H1 (cell line): ENCODE results near the gene OR2V2. TPM values are rescaled to one million over a fixed set of nuclear protein-coding genes. Genes with fewer than 3 reads are reported as not detected.

Experiments
- CTCF ChIA-PET: fragments of 300-600 bp; sonication (Branson Sonifier 250); formaldehyde crosslinking; loops from one replicate; lab custom pipeline; 2021; ENCODE audit not compliant: partially characterized antibody; lab: Charles Lee
- POLR2A ChIA-PET: fragments of 300-600 bp; sonication (Branson Sonifier 250); formaldehyde crosslinking; loops from one replicate; lab custom pipeline; 2021; ENCODE audit warnings: inconsistent platforms; ENCODE audit not compliant: partially characterized antibody; lab: Charles Lee
- DNase-seq, 2 experiments: peaks; one replicate each; pipeline versions ENCODE4 v3.0.0 to v3.0.0-alpha.2; 2010 to 2022; ENCODE audit warnings: low spot score in 2 of 2, low read depth in 1 of 2, mixed read lengths in 1 of 2
- FAIRE-seq: peaks from 2 replicates; lab custom pipeline; 2011; peaks lifted over from hg19 to GRCh38; lab: Jason Lieb, UNC
- H2AFZ ChIP-seq: 2 replicates; pipeline ENCODE4 v1.8.1; 2012; ENCODE audit warnings: low read length, inconsistent platforms
- H2AK5ac ChIP-seq: 2 replicates; pipeline ENCODE4 v1.6.1; 2013; ENCODE audit warnings: low read depth, low read length
- H2BK120ac ChIP-seq: replicated peaks from 2 replicates; pipeline ENCODE3; 2013; ENCODE audit warnings: low read depth, low read length, inconsistent platforms
- H2BK12ac ChIP-seq: 2 replicates; pipeline ENCODE4 v1.6.1; 2013; ENCODE audit warnings: low read depth, low read length
- H2BK15ac ChIP-seq: 2 replicates; pipeline ENCODE4 v1.6.1; 2013; ENCODE audit warnings: low read length
- H2BK20ac ChIP-seq: 2 replicates; pipeline ENCODE4 v1.6.1; 2013; ENCODE audit warnings: low read length
- H2BK5ac ChIP-seq: 2 replicates; pipeline ENCODE4 v1.6.1; 2013; ENCODE audit warnings: low read depth, low read length
- H3K14ac ChIP-seq: 2 replicates; pipeline ENCODE4 v1.6.1; 2013; ENCODE audit warnings: inconsistent platforms; ENCODE audit not compliant: insufficient read length
- H3K18ac ChIP-seq: 2 replicates; pipeline ENCODE4 v1.6.1; 2013; ENCODE audit warnings: low read length; ENCODE audit errors: extremely low read depth
- H3K23ac ChIP-seq: 2 replicates; pipeline ENCODE4 v1.6.1; 2013; ENCODE audit warnings: inconsistent platforms; ENCODE audit not compliant: insufficient read length
- H3K23me2 ChIP-seq: 2 replicates; pipeline ENCODE4 v1.6.1; 2013; ENCODE audit warnings: low read depth, low read length
- H3K27ac ChIP-seq: 2 replicates; pipeline ENCODE4 v1.6.1; 2011; ENCODE audit warnings: low read depth, low read length, inconsistent platforms
- H3K27me3 ChIP-seq, 4 experiments: replicated peaks in 1 of 4; 1 replicate in 1 of 4; 2 replicates in 3 of 4; pipeline versions ENCODE4 v1.6.1 to v1.8.1; 2011 to 2013; ENCODE audit warnings: low read length in 3 of 4, mild to moderate bottlenecking in 3 of 4, inconsistent platforms in 2 of 4, mixed read lengths in 2 of 4, moderate library complexity in 1 of 4; ENCODE audit not compliant: control insufficient read depth in 3 of 4, insufficient read depth in 3 of 4; ENCODE audit errors: extremely low read depth in 1 of 4
- H3K36me3 ChIP-seq, 4 experiments: 2 replicates each; pipeline versions ENCODE4 v1.6.1 to v1.8.1; 2011 to 2013; ENCODE audit warnings: mild to moderate bottlenecking in 4 of 4, low read length in 3 of 4, moderate library complexity in 2 of 4, control low read depth in 1 of 4, inconsistent platforms in 1 of 4; ENCODE audit not compliant: insufficient read depth in 4 of 4, control insufficient read depth in 2 of 4
- H3K4ac ChIP-seq: replicated peaks from 2 replicates; pipeline ENCODE3; 2013; ENCODE audit warnings: low read length, low read depth, mixed read lengths, inconsistent platforms; ENCODE audit not compliant: insufficient read length
- H3K4me1 ChIP-seq, 4 experiments: replicated peaks in 1 of 4; 1 replicate in 1 of 4; 2 replicates in 3 of 4; pipeline versions ENCODE4 v1.6.1 to v1.8.1; 2011 to 2013; ENCODE audit warnings: low read length in 3 of 4, inconsistent platforms in 2 of 4, mixed read lengths in 1 of 4; ENCODE audit not compliant: insufficient read depth in 4 of 4, control insufficient read depth in 3 of 4
- H3K4me2 ChIP-seq, 2 experiments: 2 replicates each; pipeline versions ENCODE4 v1.6.1 to v1.8.1; 2011 to 2013; ENCODE audit warnings: low read depth in 2 of 2, low read length in 2 of 2, control low read depth in 1 of 2, inconsistent platforms in 1 of 2, mild to moderate bottlenecking in 1 of 2; ENCODE audit not compliant: insufficient read depth in 1 of 2
- H3K4me3 ChIP-seq, 4 experiments: fragments of 200-600, 300-600 bp in 1 of 4; sonication (generic), shearing (Covaris generic), sonication (Bioruptor Twin) in 1 of 4; 2 replicates each; pipeline versions ENCODE4 v1.5.1 to v1.8.1; 2011 to 2016; ENCODE audit warnings: low read length in 4 of 4, low read depth in 3 of 4, control low read depth in 2 of 4, inconsistent platforms in 2 of 4, mild to moderate bottlenecking in 2 of 4, mixed read lengths in 1 of 4, moderate library complexity in 1 of 4; ENCODE audit not compliant: insufficient read depth in 2 of 4; ENCODE audit errors: extremely low read depth in 1 of 4
- H3K56ac ChIP-seq: replicated peaks from 2 replicates; pipeline ENCODE3; 2013; ENCODE audit warnings: low read depth, mild to moderate bottlenecking, mixed read lengths, low read length, inconsistent platforms; ENCODE audit not compliant: insufficient read length
- H3K79me1 ChIP-seq: 2 replicates; pipeline ENCODE4 v1.6.1; 2013; ENCODE audit warnings: low read depth, low read length, control low read depth
- H3K79me2 ChIP-seq, 2 experiments: 2 replicates each; pipeline versions ENCODE4 v1.6.1 to v1.8.1; 2012 to 2013; ENCODE audit warnings: low read length in 2 of 2, mild to moderate bottlenecking in 2 of 2, inconsistent platforms in 1 of 2; ENCODE audit not compliant: insufficient read depth in 2 of 2, control insufficient read depth in 1 of 2
- H3K9ac ChIP-seq, 4 experiments: replicated peaks in 1 of 4; 1 replicate in 1 of 4; 2 replicates in 3 of 4; pipeline versions ENCODE4 v1.6.1 to v1.8.1; 2011 to 2013; ENCODE audit warnings: low read depth in 3 of 4, low read length in 3 of 4, control low read depth in 2 of 4, mild to moderate bottlenecking in 2 of 4, moderate library complexity in 2 of 4, inconsistent platforms in 1 of 4; ENCODE audit errors: extremely low read depth in 1 of 4
- H3K9me3 ChIP-seq, 2 experiments: 2 replicates each; pipeline versions ENCODE4 v1.6.1 to v1.8.1; 2012 to 2013; ENCODE audit warnings: mild to moderate bottlenecking in 2 of 2, moderate library complexity in 2 of 2, control low read depth in 1 of 2, inconsistent platforms in 1 of 2, low read depth in 1 of 2, low read length in 1 of 2, mixed read lengths in 1 of 2; ENCODE audit not compliant: insufficient read depth in 2 of 2
- H4K20me1 ChIP-seq, 2 experiments: replicated peaks in 1 of 2; 2 replicates each; pipeline versions ENCODE3 to v1.8.1; 2011 to 2013; ENCODE audit warnings: inconsistent platforms in 2 of 2, low read length in 2 of 2, mild to moderate bottlenecking in 1 of 2; ENCODE audit not compliant: insufficient read depth in 2 of 2, control insufficient read depth in 1 of 2
- H4K5ac ChIP-seq: 2 replicates; pipeline ENCODE4 v1.6.1; 2013; ENCODE audit warnings: low read length, low read depth, mixed read lengths, inconsistent platforms; ENCODE audit not compliant: insufficient read length
- H4K8ac ChIP-seq: 2 replicates; pipeline ENCODE4 v1.8.0; 2013; ENCODE audit warnings: mild to moderate bottlenecking, moderate library complexity, low read length, inconsistent platforms; ENCODE audit not compliant: insufficient read depth; ENCODE audit errors: extremely low read depth
- H4K91ac ChIP-seq: replicated peaks from 2 replicates; pipeline ENCODE3; 2013; ENCODE audit warnings: low read length, mixed read lengths, inconsistent platforms; ENCODE audit not compliant: insufficient read length
- KDM4A ChIP-seq: IDR thresholded peaks from one replicate; pipeline ENCODE4 v1.7.1; 2012; ENCODE audit warnings: low read depth, mild to moderate bottlenecking, moderate library complexity, low read length, inconsistent platforms; ENCODE audit not compliant: severe bottlenecking
- WGBS, 2 experiments: shearing (Covaris generic) in 1 of 2; methylation state at CpG; one replicate each; pipeline versions ENCODE4 v1.1.6 to v1.1.7; 2013 to 2015; ENCODE audit warnings: low lambda C conversion rate in 2 of 2, mixed read lengths in 2 of 2, inconsistent platforms in 1 of 2, low coverage in 1 of 2, missing lambda C conversion rate in 1 of 2; ENCODE audit not compliant: insufficient replicate concordance in 2 of 2, insufficient coverage in 1 of 2, insufficient read length in 1 of 2; ENCODE audit errors: extremely low coverage in 1 of 2, missing lambda C conversion rate in 1 of 2; 5-methylcytosine and 5-hydroxymethylcytosine counted together
- polyA plus RNA-seq, 7 experiments: library from polyadenylated mRNA; depleted of rRNA in 3 of 7; stranded (reverse) in 5 of 7; unstranded in 2 of 7; fragments of >200 nt in 5 of 7; fragments of 200-250 nt in 2 of 7; gene quantifications; 1 replicate in 5 of 7; 2 replicates in 1 of 7; 4 replicates in 1 of 7; pipeline versions ENCODE4 v1.2.1 to v1.2.3, GENCODE V29; 2011 to 2013; ENCODE audit warnings: missing spikeins in 2 of 7, mixed read lengths in 2 of 7
- total RNA-seq: library from RNA; stranded (reverse); fragmentation: NEBNext Ultra II Directional; extraction: Animal tissue kit (Norgen Biotek cat#: 25700); gene quantifications from 2 replicates; pipeline ENCODE4 v1.2.1, GENCODE V29; 2021

Gene OR2V2
- total and polyA plus RNA-seq, 2 of the 8 experiments (the other 6 are each of a cell fraction or from before 2014, with no cell fraction given): not detected

- no peak overlapping the region for H4K8ac ChIP-seq
Measured at GRCh38 chr5:181120761-181121160, 26.6 kb upstream of the OR2V2 start.

More at GRCh38 chr5:181120761-181121160, 26.6 kb upstream of the OR2V2 start:
- Histone ChIP-seq H2BK5ac (no peak overlapping the region), H3K4ac (no peak overlapping the region), H2BK15ac (no peak overlapping the region), H4K91ac (no peak overlapping the region), H2AK5ac (no peak overlapping the region), H2BK20ac (no peak overlapping the region), H4K5ac (no peak overlapping the region), H3K9me3 (no peaks in the 10 kb centered on the region; a peak in 1 of 4 replicates), H3K36me3 (no peaks in the 10 kb centered on the region), H3K23ac (no peak overlapping the region), H3K14ac (no peak overlapping the region), H3K56ac (no peak overlapping the region), H3K4me1 (no peaks in the 10 kb centered on the region; a peak in 1 of 7 replicates), H3K4me2 (no peak overlapping the region), H3K18ac (no peak overlapping the region), H2BK120ac (no peak overlapping the region), H3K27ac (no peak overlapping the region), H3K9ac (no peak overlapping the region), H3K79me2 (no peaks in the 10 kb centered on the region), H2BK12ac (no peak overlapping the region), H4K20me1 (no peaks in the 10 kb centered on the region), H3K23me2 (no peaks in the 10 kb centered on the region), H3K4me3 (no peak overlapping the region), H2AFZ (no peak overlapping the region), H3K79me1 (no peaks in the 10 kb centered on the region), H3K27me3 (peaks cover 0 to 16% (median 6%) of the 10 kb centered on the region in 4 experiments; a peak in 4 of 7 replicates)
- 83% methylated on average over 5 of the region's 5 CpGs; no CpG with 5 or more reads in 1 of the 2 experiments for WGBS, 2 experiments
- FAIRE-seq (no peak), DNase-seq (no peak)
- TF ChIP-seq KDM4A: no peak
- ChIA-PET POLR2A (no interaction called here), CTCF (interaction anchor here (1.4 to 3.0 kb wide), 3 partner anchors 9 to 30 kb away, joined by 4 to 10 read pairs (median 9); no protein-coding TSS in a partner anchor)
